K562 (cell line): ENCODE data around the gene NRROS. TPM values are rescaled to one million over a fixed set of nuclear protein-coding genes. Genes with fewer than 3 reads are reported as not detected.

Experiments
- E4F1 ChIP-seq: fragments of 250-450 bp; sonication (Bioruptor Pico); IDR thresholded peaks from 2 replicates; pipeline ENCODE4 v1.5.0; 2021; ENCODE audit warnings: mild to moderate bottlenecking, borderline replicate concordance
- FOXM1 ChIP-seq, 2 experiments: fragments of 450-650 bp in 1 of 2; sonication (generic) in 1 of 2; formaldehyde crosslinking in 1 of 2; IDR thresholded peaks; 2 replicates each; pipeline versions ENCODE4 v1.6.1 to v1.9.0; 2017 to 2022; ENCODE audit warnings: low read depth in 2 of 2, mild to moderate bottlenecking in 2 of 2, missing genetic modification reagents in 1 of 2, moderate library complexity in 1 of 2
- HNRNPK ChIP-seq: fragments of 200-400 bp; formaldehyde crosslinking; IDR thresholded peaks from one replicate; pipeline ENCODE4 v1.6.1; 2018; ENCODE audit warnings: mild to moderate bottlenecking, low read depth, low read length; ENCODE audit not compliant: poor library complexity, severe bottlenecking
- LEF1 ChIP-seq: fragments of 450-650 bp; IDR thresholded peaks from 2 replicates; pipeline ENCODE4 v1.6.1; 2016; ENCODE audit warnings: mild to moderate bottlenecking
- MTA2 ChIP-seq: fragments of 450-650 bp; IDR thresholded peaks from 2 replicates; pipeline ENCODE4 v1.6.1; 2016; ENCODE audit warnings: low read depth
- MYC ChIP-seq, 2 experiments: fragments of 250-450 bp in 1 of 2; sonication (Bioruptor Pico) in 1 of 2; IDR thresholded peaks; 2 replicates each; pipeline versions ENCODE4 v1.5.1 to v1.6.1; 2012 to 2021; ENCODE audit warnings: low read depth in 2 of 2, borderline replicate concordance in 1 of 2, improper control_type of control experiment in 1 of 2, low read length in 1 of 2, mild to moderate bottlenecking in 1 of 2, moderate library complexity in 1 of 2
- POLR2A ChIP-seq: fragments of 450-650 bp; conservative IDR thresholded peaks from 2 replicates; pipeline ENCODE4 v1.6.1; 2016
- POLR2B ChIP-seq: fragments of 450-650 bp; IDR thresholded peaks from 2 replicates; pipeline ENCODE4 v1.6.1; 2018; ENCODE audit warnings: low read depth; ENCODE audit not compliant: partially characterized antibody
- RBFOX2 ChIP-seq: fragments of 200-400 bp; formaldehyde crosslinking; IDR thresholded peaks from 2 replicates; pipeline ENCODE4 v1.6.1; 2017; ENCODE audit warnings: low read depth, mild to moderate bottlenecking, low read length, moderate library complexity
- RBM14 ChIP-seq: fragments of 200-400 bp; formaldehyde crosslinking; IDR thresholded peaks from 2 replicates; pipeline ENCODE4 v1.6.1; 2018; ENCODE audit warnings: low read depth, mild to moderate bottlenecking, low read length, moderate library complexity, borderline replicate concordance; ENCODE audit not compliant: insufficient read depth
- SIX5 ChIP-seq, 2 experiments: IDR thresholded peaks; 2 replicates each; pipeline ENCODE4 v1.6.1; 2011; ENCODE audit warnings: low read length in 2 of 2, borderline replicate concordance in 1 of 2, low read depth in 1 of 2, mild to moderate bottlenecking in 1 of 2, moderate library complexity in 1 of 2; ENCODE audit not compliant: insufficient read depth in 1 of 2
- SMAD4 ChIP-seq: fragments of 250-450 bp; sonication (Bioruptor Pico); conservative IDR thresholded peaks from 2 replicates; pipeline ENCODE4 v1.8.0; 2021; ENCODE audit warnings: inconsistent platforms, mild to moderate bottlenecking, moderate library complexity
- SPI1 ChIP-seq: IDR thresholded peaks from 2 replicates; pipeline ENCODE4 v1.6.1; 2011; ENCODE audit warnings: low read depth, low read length, control low read depth, borderline replicate concordance
- UBTF ChIP-seq, 2 experiments: IDR thresholded peaks; 2 replicates each; pipeline ENCODE4 v1.6.1; 2012; ENCODE audit warnings: improper control_type of control experiment in 2 of 2, low read depth in 2 of 2, low read length in 2 of 2, borderline replicate concordance in 1 of 2
- ZNF133 ChIP-seq: fragments of 250-450 bp; sonication (Bioruptor Pico); IDR thresholded peaks from 2 replicates; pipeline ENCODE4 v1.4.0; 2020; ENCODE audit warnings: mild to moderate bottlenecking
- ZNF134 ChIP-seq: fragments of 250-450 bp; sonication (Bioruptor Pico); conservative IDR thresholded peaks from 2 replicates; pipeline ENCODE4 v1.4.0; 2020
- ZNF592 ChIP-seq: fragments of 450-650 bp; IDR thresholded peaks from 2 replicates; pipeline ENCODE4 v1.6.1; 2017; ENCODE audit warnings: antibody characterized with exemption, mild to moderate bottlenecking
- polyA plus RNA-seq, 8 experiments: library from polyadenylated mRNA; depleted of rRNA in 4 of 8; stranded (reverse) in 5 of 8; unstranded in 3 of 8; fragments of >200 nt; fragmentation: Nextera tagmentation in 2 of 8; fragmentation: Illumina TruSeq in 1 of 8; extraction: Ambion mirVana in 2 of 8; extraction: Trizol in 1 of 8; gene quantifications; 2 replicates each; pipeline versions ENCODE4 v1.2.1 to v1.2.3, GENCODE V29; 2011 to 2014; ENCODE audit warnings: inconsistent platforms in 1 of 8, missing spikeins in 1 of 8
- total RNA-seq, 7 experiments: library from RNA; depleted of rRNA in 6 of 7; stranded (reverse); fragments of >200 nt in 6 of 7; fragmentation: Illumina TruSeq in 2 of 7; extraction: Trizol in 2 of 7; gene quantifications; 2 replicates each; pipeline versions ENCODE4 v1.2.1 to v1.2.3, GENCODE V29; 2011 to 2021; ENCODE audit warnings: low replicate concordance in 1 of 7

Gene NRROS
- total and polyA plus RNA-seq, 9 of the 15 experiments (the other 6 are each of a cell fraction or from before 2014, with no cell fraction given), result 0.34 to 13.8 (median 3.8) TPM

GRCh38 chr3:196611761-196612483, 27.6 kb upstream of the NRROS start (continued):
- no peak for TF ChIP-seq UBTF (IDR thresholded peaks at IDR 0.05; ENCODE audit: borderline replicate concordance in 1 of 2, low read depth in 2 of 2, low read length in 2 of 2)
- TF ChIP-seq RBFOX2, result peak; percentile 42; the same call in 1 of the 2 replicates
- 0 out of 2 replicates have a peak, but pooled peaks have one; percentile 22 for TF ChIP-seq SPI1
- TF ChIP-seq MTA2, result 0 out of 2 replicates have a peak, but pooled peaks have one; percentile 17
- TF ChIP-seq HNRNPK, result no peak
- TF ChIP-seq ZNF134 (CRISPR knock-in tag), result no peak
- 0 out of 2 replicates have a peak, but pooled peaks have one; percentile 19 for TF ChIP-seq FOXM1 (IDR thresholded peaks at IDR 0.05; ENCODE audit: low read depth)
- no peak for TF ChIP-seq FOXM1 (CRISPR knock-in tag; IDR thresholded peaks at IDR 0.05; ENCODE audit: low read depth)
- peak; percentile 29 for TF ChIP-seq POLR2B
- TF ChIP-seq E4F1 (CRISPR knock-in tag), result no peak
- no peak for TF ChIP-seq RBM14
- TF ChIP-seq LEF1, result peak; percentile 40; the same call in 1 of the 2 replicates
- TF ChIP-seq ZNF133, result no peak
- TF ChIP-seq MYC (IDR thresholded peaks at IDR 0.05; ENCODE audit: low read depth, low read length), result peak; percentile 35; the same call in 1 of the 2 replicates
- no peak for TF ChIP-seq MYC (CRISPR knock-in tag; IDR thresholded peaks at IDR 0.05; ENCODE audit: borderline replicate concordance, low read depth)
- TF ChIP-seq ZNF592, result peak; percentile 56; the same call in 1 of the 2 replicates
- TF ChIP-seq SIX5 (IDR thresholded peaks at IDR 0.05; ENCODE audit: borderline replicate concordance in 1 of 2, insufficient read depth in 1 of 2, low read depth in 1 of 2, low read length in 2 of 2), result no peak
- peak; percentile 58; the same call in 1 of the 2 replicates for TF ChIP-seq SMAD4 (CRISPR knock-in tag)
- peak; percentile 50 for TF ChIP-seq POLR2A
